CD14-positive monocyte (primary cell): Measurements from ENCODE around the gene NKX2-2. TPM values are rescaled to one million over a fixed set of nuclear protein-coding genes. Genes with fewer than 3 reads are reported as not detected.

Experiments
- DNase-seq, 3 donors: peaks; one replicate each; pipeline ENCODE4 v3.0.0-alpha.2; 2011 to 2022
- H2AFZ ChIP-seq: 2 replicates; pipeline ENCODE4 v1.6.0; 2012; ENCODE audit warnings: mild to moderate bottlenecking, low read depth, low read length, inconsistent platforms; ENCODE audit not compliant: insufficient read depth, poor library complexity, severe bottlenecking
- H3K27ac ChIP-seq, 2 donors: 1 replicate in 1 of 2; 2 replicates in 1 of 2; pipeline ENCODE4 v1.5.1; 2012 to 2013; ENCODE audit warnings: low read length in 2 of 2, control low read depth in 1 of 2, inconsistent platforms in 1 of 2, low read depth in 1 of 2, mild to moderate bottlenecking in 1 of 2
- H3K27me3 ChIP-seq, 2 donors: one replicate each; pipeline versions ENCODE4 v1.6.0 to v1.6.1; 2011 to 2013; ENCODE audit warnings: low read length in 2 of 2; ENCODE audit not compliant: control insufficient read depth in 2 of 2, insufficient read depth in 2 of 2
- H3K36me3 ChIP-seq, 2 donors: replicated peaks in 1 of 2; 1 replicate in 1 of 2; 2 replicates in 1 of 2; pipeline versions ENCODE4 v1.5.1 to v1.6.1; 2012 to 2013; ENCODE audit warnings: low read length in 2 of 2, control low read depth in 1 of 2, inconsistent platforms in 1 of 2, mild to moderate bottlenecking in 1 of 2; ENCODE audit not compliant: insufficient read depth in 2 of 2, control insufficient read depth in 1 of 2
- H3K4me1 ChIP-seq, 2 donors: 1 replicate in 1 of 2; 2 replicates in 1 of 2; pipeline versions ENCODE4 v1.5.1 to v1.6.1; 2012 to 2013; ENCODE audit warnings: low read length in 2 of 2, control low read depth in 1 of 2, inconsistent platforms in 1 of 2, mild to moderate bottlenecking in 1 of 2, moderate library complexity in 1 of 2; ENCODE audit not compliant: insufficient read depth in 2 of 2, control insufficient read depth in 1 of 2
- H3K4me2 ChIP-seq: replicated peaks from 2 replicates; pipeline ENCODE3; 2012; ENCODE audit warnings: low read length, moderate library complexity, mild to moderate bottlenecking; ENCODE audit not compliant: poor library complexity, severe bottlenecking; ENCODE audit errors: extremely low read depth
- H3K4me3 ChIP-seq, 3 experiments: fragments of 200-600 bp in 1 of 3; sonication (generic) in 1 of 3; replicated peaks in 1 of 3; 1 replicate in 2 of 3; 2 replicates in 1 of 3; pipeline ENCODE4 v1.5.1; 2011 to 2013; ENCODE audit warnings: low read length in 3 of 3, mild to moderate bottlenecking in 3 of 3, control low read depth in 2 of 3, low read depth in 2 of 3, inconsistent platforms in 1 of 3, moderate library complexity in 1 of 3
- H3K79me2 ChIP-seq: 2 replicates; pipeline ENCODE4 v1.6.0; 2012; ENCODE audit warnings: mild to moderate bottlenecking, control low read depth, inconsistent platforms, low read length, moderate library complexity; ENCODE audit not compliant: insufficient read depth
- H3K9ac ChIP-seq: 2 replicates; pipeline ENCODE4 v1.6.0; 2017; ENCODE audit warnings: low read length, mild to moderate bottlenecking; ENCODE audit not compliant: insufficient read depth, poor library complexity, severe bottlenecking
- H3K9me3 ChIP-seq, 2 donors: replicated peaks in 1 of 2; 1 replicate in 1 of 2; 2 replicates in 1 of 2; pipeline versions ENCODE4 v1.5.1 to v1.6.1; 2012 to 2013; ENCODE audit warnings: low read length in 2 of 2, control low read depth in 1 of 2; ENCODE audit not compliant: control insufficient read depth in 1 of 2, insufficient read depth in 1 of 2
- H4K20me1 ChIP-seq: 2 replicates; pipeline ENCODE4 v1.6.0; 2012; ENCODE audit warnings: mild to moderate bottlenecking, low read length, control low read depth, moderate library complexity; ENCODE audit not compliant: insufficient read depth
- H3K27ac Mint-ChIP-seq, 7 donors: one replicate each; pipeline ENCODE4 v1.8.0; 2020; ENCODE audit warnings: mild to moderate bottlenecking in 7 of 7, mixed read lengths in 7 of 7, moderate library complexity in 6 of 7, inconsistent platforms in 2 of 7
- H3K27me3 Mint-ChIP-seq, 3 donors: one replicate each; pipeline ENCODE4 v1.8.0; 2021 to 2022; ENCODE audit warnings: low read depth in 3 of 3, mild to moderate bottlenecking in 3 of 3, mixed read lengths in 3 of 3, moderate library complexity in 3 of 3, inconsistent platforms in 1 of 3
- H3K36me3 Mint-ChIP-seq, 2 donors: one replicate each; pipeline ENCODE4 v1.8.0; 2020; ENCODE audit warnings: mixed read lengths in 2 of 2, inconsistent platforms in 1 of 2, mild to moderate bottlenecking in 1 of 2
- H3K4me1 Mint-ChIP-seq: one replicate; pipeline ENCODE4 v1.8.0; 2020; ENCODE audit warnings: mild to moderate bottlenecking, mixed read lengths
- H3K4me3 Mint-ChIP-seq, 2 donors: one replicate each; pipeline ENCODE4 v1.8.0; 2020; ENCODE audit warnings: mild to moderate bottlenecking in 2 of 2, mixed read lengths in 2 of 2, moderate library complexity in 1 of 2
- H3K9me3 Mint-ChIP-seq, 7 donors: one replicate each; pipeline ENCODE4 v1.8.0; 2020 to 2022; ENCODE audit warnings: mixed read lengths in 7 of 7, mild to moderate bottlenecking in 6 of 7, moderate library complexity in 6 of 7, inconsistent platforms in 2 of 7
- CTCF ChIP-seq: fragments of 200-600 bp; IDR thresholded peaks from one replicate; pipeline ENCODE4 v1.8.0; 2022; ENCODE audit warnings: antibody characterized with exemption, mild to moderate bottlenecking
- WGBS: methylation state at CpG from one replicate; pipeline ENCODE4 v1.1.5; 2013; ENCODE audit warnings: missing lambda C conversion rate; ENCODE audit not compliant: insufficient coverage; 5-methylcytosine and 5-hydroxymethylcytosine counted together
- intact Hi-C, 2 donors: fragments of 100-400 bp; cut with micrococcal nuclease; formaldehyde crosslinking; loops; one replicate each; pipeline versions ENCODE4 v1.15.0 to v1.15.1; 2023
- polyA plus RNA-seq, 3 donors: library from polyadenylated mRNA; depleted of rRNA in 1 of 3; unstranded in 2 of 3; stranded (reverse) in 1 of 3; fragments of 300-500 nt in 2 of 3; fragments of >200 nt in 1 of 3; fragmentation: Illumina TruSeq in 2 of 3; gene quantifications; 1 replicate in 2 of 3; 2 replicates in 1 of 3; pipeline ENCODE4 v1.2.3, GENCODE V29; 2012 to 2021

NKX2-2 gene
- polyA plus RNA-seq, 3 donors: not detected

- Histone ChIP-seq H3K36me3 (no peaks in the 10 kb centered on the region), H3K9ac (no peak overlapping the region), H3K4me1 (peaks cover 0 to 6% of the 10 kb centered on the region in 2 donors), H2AFZ (no peak overlapping the region), H3K4me3 (no peak overlapping the region), H3K27me3 (peaks cover 78 to 95% of the 10 kb centered on the region in 2 donors), H3K4me2 (no peak overlapping the region), H3K27ac (no peak overlapping the region), H3K9me3 (peaks cover 0 to 64% of the 10 kb centered on the region in 2 donors), H3K79me2 (no peaks in the 10 kb centered on the region), H4K20me1 (no peaks in the 10 kb centered on the region)
- Mint-ChIP-seq H3K4me3 (peak overlapping the region in 1 of 2 donors; percentile 83), H3K9me3 (peaks cover 0 to 33% (median 9%) of the 10 kb centered on the region in 7 donors), H3K4me1 (peaks cover 9% of the 10 kb centered on the region), H3K27me3 (peaks cover 96 to 100% (median 98%) of the 10 kb centered on the region in 3 donors), H3K27ac (no peak overlapping the region), H3K36me3 (peaks cover 0 to 5% of the 10 kb centered on the region in 2 donors)
- 2% methylated on average over 17 of the region's 32 CpGs for WGBS
- TF ChIP-seq CTCF: no peak
- intact Hi-C loops: no loop called here
- no peak for DNase-seq
Measured at GRCh38 chr20:21516861-21517565, 3.1 kb upstream of the NKX2-2 start.

- peaks cover 0 to 62% of the 10 kb centered on the region in 2 donors for H3K9me3 ChIP-seq
- no peaks in the 10 kb centered on the region for H4K20me1 ChIP-seq
- no peak overlapping the region for H3K4me2 ChIP-seq
- intact Hi-C loops: no loop called here
- Mint-ChIP-seq H3K9me3 (peaks cover 0 to 32% (median 9%) of the 10 kb centered on the region in 7 donors), H3K4me3 (peak overlapping the region in 1 of 2 donors; percentile 83), H3K27ac (no peak overlapping the region), H3K27me3 (peaks cover 95 to 100% (median 98%) of the 10 kb centered on the region in 3 donors), H3K36me3 (peaks cover 0 to 6% of the 10 kb centered on the region in 2 donors), H3K4me1 (peaks cover 15% of the 10 kb centered on the region)
- no peak for TF ChIP-seq CTCF
- no peaks in the 10 kb centered on the region for H3K79me2 ChIP-seq
- no peak for DNase-seq
- no peak overlapping the region for H3K9ac ChIP-seq
- no peak overlapping the region for H3K27ac ChIP-seq
- peaks cover under 1 to 6% of the 10 kb centered on the region in 2 donors for H3K4me1 ChIP-seq
- WGBS: 7% methylated on average over 11 of the region's 20 CpGs
- H3K4me3 ChIP-seq: no peak overlapping the region
- no peak overlapping the region for H2AFZ ChIP-seq
- H3K36me3 ChIP-seq: no peaks in the 10 kb centered on the region
- H3K27me3 ChIP-seq: peaks cover 82 to 95% of the 10 kb centered on the region in 2 donors
Measured at GRCh38 chr20:21516180-21516567, 2.3 kb upstream of the NKX2-2 start.
